Measurements from ENCODE around the gene SMOC2.

DNA sequence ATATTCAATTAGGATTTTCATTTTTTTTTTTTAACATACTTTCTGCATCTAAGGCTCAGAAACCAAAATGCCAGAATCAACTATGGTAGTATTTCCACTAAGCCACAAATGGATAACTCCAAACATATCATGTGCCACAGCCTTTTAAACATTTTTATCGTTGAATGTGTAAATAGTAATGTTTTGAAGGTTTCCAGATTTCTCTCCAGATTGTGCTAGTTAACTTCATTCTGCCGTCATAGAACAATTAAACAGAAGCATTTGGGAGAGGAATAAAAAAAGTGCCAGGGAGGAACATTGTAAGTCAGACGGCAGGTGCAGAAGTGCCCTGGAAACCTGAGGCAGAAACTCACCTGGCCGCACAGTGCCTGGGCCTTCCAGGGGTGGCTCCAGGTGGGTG lies 23.6 kb downstream of the SMOC2 start:
- TF ChIP-seq SMAD3 (CRISPR knock-in tag; IDR thresholded peaks at IDR 0.05): no peak
- no peak for TF ChIP-seq POLR2AphosphoS5 (IDR thresholded peaks at IDR 0.05; ENCODE audit: low read depth, low read length)
- TF ChIP-seq, protein P1, sequence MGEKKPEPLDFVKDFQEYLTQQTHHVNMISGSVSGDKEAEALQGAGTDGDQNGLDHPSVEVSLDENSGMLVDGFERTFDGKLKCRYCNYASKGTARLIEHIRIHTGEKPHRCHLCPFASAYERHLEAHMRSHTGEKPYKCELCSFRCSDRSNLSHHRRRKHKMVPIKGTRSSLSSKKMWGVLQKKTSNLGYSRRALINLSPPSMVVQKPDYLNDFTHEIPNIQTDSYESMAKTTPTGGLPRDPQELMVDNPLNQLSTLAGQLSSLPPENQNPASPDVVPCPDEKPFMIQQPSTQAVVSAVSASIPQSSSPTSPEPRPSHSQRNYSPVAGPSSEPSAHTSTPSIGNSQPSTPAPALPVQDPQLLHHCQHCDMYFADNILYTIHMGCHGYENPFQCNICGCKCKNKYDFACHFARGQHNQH (CRISPR knock-in tag; IDR thresholded peaks at IDR 0.05): no peak
- no peak for TF ChIP-seq ZNF672 (CRISPR knock-in tag; IDR thresholded peaks at IDR 0.05)
- no peak for TF ChIP-seq CCAR2 (optimal IDR thresholded peaks at IDR 0.05; ENCODE audit: low read depth, low read length)
- no peak for TF ChIP-seq SRF (IDR thresholded peaks at IDR 0.05; ENCODE audit: low read depth, low read length)
- no peak for TF ChIP-seq JUN (CRISPR knock-in tag; IDR thresholded peaks at IDR 0.05)
- no peak for TF ChIP-seq SATB2 (CRISPR knock-in tag; IDR thresholded peaks at IDR 0.05)
- TF ChIP-seq, protein P2, sequence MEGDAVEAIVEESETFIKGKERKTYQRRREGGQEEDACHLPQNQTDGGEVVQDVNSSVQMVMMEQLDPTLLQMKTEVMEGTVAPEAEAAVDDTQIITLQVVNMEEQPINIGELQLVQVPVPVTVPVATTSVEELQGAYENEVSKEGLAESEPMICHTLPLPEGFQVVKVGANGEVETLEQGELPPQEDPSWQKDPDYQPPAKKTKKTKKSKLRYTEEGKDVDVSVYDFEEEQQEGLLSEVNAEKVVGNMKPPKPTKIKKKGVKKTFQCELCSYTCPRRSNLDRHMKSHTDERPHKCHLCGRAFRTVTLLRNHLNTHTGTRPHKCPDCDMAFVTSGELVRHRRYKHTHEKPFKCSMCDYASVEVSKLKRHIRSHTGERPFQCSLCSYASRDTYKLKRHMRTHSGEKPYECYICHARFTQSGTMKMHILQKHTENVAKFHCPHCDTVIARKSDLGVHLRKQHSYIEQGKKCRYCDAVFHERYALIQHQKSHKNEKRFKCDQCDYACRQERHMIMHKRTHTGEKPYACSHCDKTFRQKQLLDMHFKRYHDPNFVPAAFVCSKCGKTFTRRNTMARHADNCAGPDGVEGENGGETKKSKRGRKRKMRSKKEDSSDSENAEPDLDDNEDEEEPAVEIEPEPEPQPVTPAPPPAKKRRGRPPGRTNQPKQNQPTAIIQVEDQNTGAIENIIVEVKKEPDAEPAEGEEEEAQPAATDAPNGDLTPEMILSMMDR (CRISPR knock-in tag; IDR thresholded peaks at IDR 0.05): no peak

Measured in HepG2 (cell line).